Muscle layer of duodenum (tissue), 2 donors: ENCODE results near the gene FAM120B.
"Not testable (repeated sequence)": the region's sequence is repeated elsewhere in the genome, so short reads cannot be mapped to it uniquely, and the experiment has no call there.

Experiments
- H3K27ac ChIP-seq: one replicate; pipeline ENCODE4 v1.7.0; 2013; ENCODE audit warnings: mild to moderate bottlenecking, low read length
- H3K27me3 ChIP-seq: one replicate; pipeline ENCODE4 v1.7.0; 2013; ENCODE audit warnings: low read depth, mild to moderate bottlenecking, control low read depth, low read length
- H3K36me3 ChIP-seq, 2 donors: one replicate each; pipeline ENCODE4 v1.7.0; 2013; ENCODE audit warnings: low read length in 2 of 2, control low read depth in 1 of 2, mild to moderate bottlenecking in 1 of 2; ENCODE audit not compliant: insufficient read depth in 2 of 2, control insufficient read depth in 1 of 2
- H3K4me1 ChIP-seq, 2 donors: one replicate each; pipeline ENCODE4 v1.7.0; 2013; ENCODE audit warnings: low read length in 2 of 2, mild to moderate bottlenecking in 2 of 2, control low read depth in 1 of 2, moderate library complexity in 1 of 2; ENCODE audit not compliant: insufficient read depth in 2 of 2, control insufficient read depth in 1 of 2
- H3K4me3 ChIP-seq, 2 donors: one replicate each; pipeline ENCODE4 v1.7.0; 2013; ENCODE audit warnings: low read length in 2 of 2, low read depth in 1 of 2, mild to moderate bottlenecking in 1 of 2
- H3K9me3 ChIP-seq, 2 donors: one replicate each; pipeline ENCODE4 v1.7.0; 2013; ENCODE audit warnings: low read length in 2 of 2, control low read depth in 1 of 2, mild to moderate bottlenecking in 1 of 2; ENCODE audit not compliant: control insufficient read depth in 1 of 2
- donor health status: healthy.

FAM120B gene

GRCh38 chr6:170403451-170403850 is 96.9 kb downstream of the FAM120B start:
- H3K36me3 ChIP-seq, result peaks cover 19 to 50% of the 10 kb centered on the region in 2 donors
- no peaks in the 10 kb centered on the region for H3K9me3 ChIP-seq
- no peak overlapping the region for H3K4me3 ChIP-seq
- H3K4me1 ChIP-seq, result no peaks in the 10 kb centered on the region
- no peak overlapping the region for H3K27ac ChIP-seq
- no peaks in the 10 kb centered on the region for H3K27me3 ChIP-seq

GRCh38 chr6:170404036-170404435 is 97.5 kb downstream of the FAM120B start:
- no peak overlapping the region for H3K27ac ChIP-seq
- H3K4me1 ChIP-seq, result no peaks in the 10 kb centered on the region
- no peak overlapping the region for H3K4me3 ChIP-seq
- no peaks in the 10 kb centered on the region for H3K27me3 ChIP-seq
- H3K36me3 ChIP-seq, result peaks cover 19 to 50% of the 10 kb centered on the region in 2 donors
- H3K9me3 ChIP-seq, result no peaks in the 10 kb centered on the region

- Histone ChIP-seq H3K36me3 (peaks cover 19 to 50% of the 10 kb centered on the region in 2 donors), H3K4me1 (no peaks in the 10 kb centered on the region), H3K27me3 (no peaks in the 10 kb centered on the region), H3K4me3 (no peak overlapping the region), H3K27ac (no peak overlapping the region), H3K9me3 (no peaks in the 10 kb centered on the region)
Measured at GRCh38 chr6:170404697-170405096, 98.1 kb downstream of the FAM120B start.

GRCh38 chr6:170405311-170405975 is 98.9 kb downstream of the FAM120B start:
- Histone ChIP-seq H3K36me3 (peaks cover 18 to 48% of the 10 kb centered on the region in 2 donors), H3K27me3 (no peaks in the 10 kb centered on the region), H3K27ac (no peak overlapping the region), H3K4me3 (no peak overlapping the region), H3K9me3 (no peaks in the 10 kb centered on the region), H3K4me1 (no peaks in the 10 kb centered on the region)

GRCh38 chr6:170407200-170407599 is 100.6 kb downstream of the FAM120B start:
- peaks cover 15 to 31% of the 10 kb centered on the region in 2 donors for H3K36me3 ChIP-seq
- no peaks in the 10 kb centered on the region for H3K4me1 ChIP-seq
- no peak overlapping the region for H3K27ac ChIP-seq
- no peaks in the 10 kb centered on the region for H3K9me3 ChIP-seq
- no peaks in the 10 kb centered on the region for H3K27me3 ChIP-seq
- H3K4me3 ChIP-seq, result no peak overlapping the region

GRCh38 chr6:170407932-170408331 is 101.4 kb downstream of the FAM120B start:
- H3K4me1 ChIP-seq, result no peaks in the 10 kb centered on the region
- peaks cover 15 to 24% of the 10 kb centered on the region in 2 donors for H3K36me3 ChIP-seq
- H3K27ac ChIP-seq, result no peak overlapping the region
- no peaks in the 10 kb centered on the region for H3K27me3 ChIP-seq
- no peak overlapping the region for H3K4me3 ChIP-seq
- no peaks in the 10 kb centered on the region for H3K9me3 ChIP-seq

- H3K9me3 ChIP-seq, H3K27ac ChIP-seq, H3K4me1 ChIP-seq, H3K4me3 ChIP-seq, H3K27me3 ChIP-seq: not testable (repeated sequence)
- H3K36me3 ChIP-seq, result peaks cover 8 to 16% of the 10 kb centered on the region in 2 donors
Measured at GRCh38 chr6:170409746-170410145, 103.2 kb downstream of the FAM120B start.

- Histone ChIP-seq H3K9me3 (no peaks in the 10 kb centered on the region), H3K4me3 (no peak overlapping the region), H3K4me1 (no peaks in the 10 kb centered on the region), H3K27ac (no peak overlapping the region), H3K36me3 (peaks cover 3 to 11% of the 10 kb centered on the region in 2 donors), H3K27me3 (no peaks in the 10 kb centered on the region)
Measured at GRCh38 chr6:170410241-170410640, 103.7 kb downstream of the FAM120B start.

GRCh38 chr6:170415318-170415717 is 108.8 kb downstream of the FAM120B start:
- no peak overlapping the region for H3K4me3 ChIP-seq

GRCh38 chr6:170416303-170416702 is 109.7 kb downstream of the FAM120B start:
- H3K4me1 ChIP-seq, result no peaks in the 10 kb centered on the region
- H3K27ac ChIP-seq, result no peak overlapping the region
- H3K36me3 ChIP-seq, result no peaks in the 10 kb centered on the region
- H3K27me3 ChIP-seq, result peaks cover 8% of the 10 kb centered on the region
- no peaks in the 10 kb centered on the region for H3K9me3 ChIP-seq
- no peak overlapping the region for H3K4me3 ChIP-seq

More at GRCh38 chr6:170415318-170415717, 108.8 kb downstream of the FAM120B start:
- H3K36me3 ChIP-seq, result no peaks in the 10 kb centered on the region
- H3K27me3 ChIP-seq, result peaks cover 8% of the 10 kb centered on the region
- no peaks in the 10 kb centered on the region for H3K9me3 ChIP-seq
- no peaks in the 10 kb centered on the region for H3K4me1 ChIP-seq
- no peak overlapping the region for H3K27ac ChIP-seq

GRCh38 chr6:170416959-170417606 is 110.5 kb downstream of the FAM120B start:
- Histone ChIP-seq H3K4me1 (no peaks in the 10 kb centered on the region), H3K36me3 (no peaks in the 10 kb centered on the region), H3K27me3 (peaks cover 8% of the 10 kb centered on the region), H3K27ac (no peak overlapping the region), H3K4me3 (no peak overlapping the region), H3K9me3 (no peaks in the 10 kb centered on the region)
